WTC11 (cell line): ENCODE measurements around the gene UNC5A. TPM values are rescaled to one million over a fixed set of nuclear protein-coding genes. Genes with fewer than 3 reads are reported as not detected.

ENCODE experiments used
- ATAC-seq: fragments of 200-7000 bp; cut with Tn5 transposase; 2 replicates; pipeline ENCODE4 v1.10.0; 2021; ENCODE audit warnings: mild to moderate bottlenecking, moderate library complexity
- CTCF ChIA-PET: fragments of 300-600 bp; sonication (Branson Sonifier 250); formaldehyde crosslinking; loops from one replicate; lab custom pipeline; 2021; ENCODE audit warnings: antibody characterized with exemption; lab: Charles Lee
- POLR2A ChIA-PET: fragments of 350-600 bp; sonication (Branson Sonifier 250); formaldehyde crosslinking; loops from one replicate; lab custom pipeline; 2021; ENCODE audit warnings: antibody characterized with exemption; lab: Charles Lee
- DNase-seq: peaks from one replicate; pipeline ENCODE4 v3.0.0; 2021; ENCODE audit warnings: low spot score
- H3K27ac Mint-ChIP-seq: 2 replicates; pipeline ENCODE4 v1.8.0; 2021; ENCODE audit warnings: mixed read lengths
- H3K27me3 Mint-ChIP-seq: 2 replicates; pipeline ENCODE4 v1.8.0; 2021; ENCODE audit warnings: low read depth, mild to moderate bottlenecking, moderate library complexity, mixed read lengths
- H3K36me3 Mint-ChIP-seq: 2 replicates; pipeline ENCODE4 v1.8.0; 2021; ENCODE audit warnings: mixed read lengths
- H3K4me1 Mint-ChIP-seq: 2 replicates; pipeline ENCODE4 v1.8.0; 2022; ENCODE audit warnings: mixed read lengths
- H3K4me3 Mint-ChIP-seq: 2 replicates; pipeline ENCODE4 v1.8.0; 2021; ENCODE audit warnings: mild to moderate bottlenecking, moderate library complexity, mixed read lengths
- H3K9me3 Mint-ChIP-seq: 2 replicates; pipeline ENCODE4 v1.8.0; 2021; ENCODE audit warnings: mixed read lengths
- GABPB1 ChIP-seq: sonication (generic); formaldehyde crosslinking; IDR thresholded peaks from 2 replicates; pipeline ENCODE4 v1.8.1; 2023; ENCODE audit warnings: mild to moderate bottlenecking, missing genetic modification reagents
- JUN ChIP-seq: sonication (generic); formaldehyde crosslinking; IDR thresholded peaks from 2 replicates; pipeline ENCODE4 v1.8.0; 2023; ENCODE audit warnings: mild to moderate bottlenecking, missing genetic modification reagents
- NFATC4 ChIP-seq: fragments of 250-450 bp; sonication (Bioruptor Pico); IDR thresholded peaks from 2 replicates; pipeline ENCODE4 v1.9.0; 2021; ENCODE audit warnings: mild to moderate bottlenecking
- ZNF121 ChIP-seq: sonication (generic); formaldehyde crosslinking; IDR thresholded peaks from 2 replicates; pipeline ENCODE4 v1.8.0; 2023; ENCODE audit warnings: missing genetic modification reagents
- total RNA-seq: library from RNA; stranded (reverse); gene quantifications from 3 replicates; pipeline ENCODE4 v1.2.3, GENCODE V29; 2021
- TF ChIP-seq, protein P1 (sequence below): sonication (generic); formaldehyde crosslinking; IDR thresholded peaks from 2 replicates; pipeline ENCODE4 v1.8.0; 2022; ENCODE audit warnings: mild to moderate bottlenecking, missing genetic modification reagents
- TF ChIP-seq, protein P2 (sequence below): fragments of 250-450 bp; sonication (Bioruptor Pico); IDR thresholded peaks from 2 replicates; pipeline ENCODE4 v1.8.0; 2021; ENCODE audit warnings: mild to moderate bottlenecking
- TF ChIP-seq, protein P3 (sequence below): sonication (generic); formaldehyde crosslinking; conservative IDR thresholded peaks from 2 replicates; pipeline ENCODE4 v1.8.1; 2023; ENCODE audit warnings: mild to moderate bottlenecking, low read depth, missing genetic modification reagents, moderate library complexity
- TF ChIP-seq, protein P4 (sequence below): sonication (generic); formaldehyde crosslinking; IDR thresholded peaks from 2 replicates; pipeline ENCODE4 v1.8.1; 2023; ENCODE audit warnings: mild to moderate bottlenecking, missing genetic modification reagents, borderline replicate concordance

Gene UNC5A
- total RNA-seq, 1 experiment from 2014 or later = 10.2 TPM

DNA sequence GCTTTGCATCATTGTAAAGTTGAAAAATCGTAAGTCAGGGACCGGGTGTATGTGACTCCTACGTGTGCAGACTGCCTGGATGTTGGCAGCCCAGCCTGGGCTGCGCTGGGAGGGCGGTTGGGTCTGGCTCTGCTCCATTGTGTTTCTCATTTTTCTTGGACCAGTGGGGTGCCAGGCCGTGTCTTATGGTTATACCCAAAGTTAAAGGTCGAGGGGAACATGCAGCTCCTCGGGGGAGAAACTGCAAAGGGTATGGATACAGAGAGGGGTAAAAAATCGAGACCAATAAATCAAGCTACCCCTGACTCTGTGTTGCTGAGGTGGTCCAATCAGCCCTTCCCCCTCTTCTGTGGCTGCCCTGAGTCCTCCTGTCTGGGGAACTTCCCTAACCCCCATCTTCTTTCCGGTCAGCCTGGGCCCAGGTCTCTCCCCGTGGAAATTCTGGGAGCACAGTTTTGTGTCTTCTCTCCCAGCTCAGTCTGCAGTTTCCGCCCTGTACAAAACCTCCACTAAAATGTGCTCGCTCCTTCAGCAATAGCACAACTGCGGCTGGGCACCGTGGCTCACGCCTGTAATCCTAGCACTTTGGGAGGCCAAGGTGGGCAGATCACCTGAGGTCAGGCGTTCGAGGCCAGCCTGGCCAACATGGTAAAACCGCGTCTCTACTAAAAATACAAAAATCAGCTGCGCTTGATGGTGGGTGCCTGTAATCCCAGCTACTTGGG is 34.1 kb upstream of the UNC5A start (continued):
- no peak for TF ChIP-seq NFATC4 (CRISPR knock-in tag)
- TF ChIP-seq, protein P1, sequence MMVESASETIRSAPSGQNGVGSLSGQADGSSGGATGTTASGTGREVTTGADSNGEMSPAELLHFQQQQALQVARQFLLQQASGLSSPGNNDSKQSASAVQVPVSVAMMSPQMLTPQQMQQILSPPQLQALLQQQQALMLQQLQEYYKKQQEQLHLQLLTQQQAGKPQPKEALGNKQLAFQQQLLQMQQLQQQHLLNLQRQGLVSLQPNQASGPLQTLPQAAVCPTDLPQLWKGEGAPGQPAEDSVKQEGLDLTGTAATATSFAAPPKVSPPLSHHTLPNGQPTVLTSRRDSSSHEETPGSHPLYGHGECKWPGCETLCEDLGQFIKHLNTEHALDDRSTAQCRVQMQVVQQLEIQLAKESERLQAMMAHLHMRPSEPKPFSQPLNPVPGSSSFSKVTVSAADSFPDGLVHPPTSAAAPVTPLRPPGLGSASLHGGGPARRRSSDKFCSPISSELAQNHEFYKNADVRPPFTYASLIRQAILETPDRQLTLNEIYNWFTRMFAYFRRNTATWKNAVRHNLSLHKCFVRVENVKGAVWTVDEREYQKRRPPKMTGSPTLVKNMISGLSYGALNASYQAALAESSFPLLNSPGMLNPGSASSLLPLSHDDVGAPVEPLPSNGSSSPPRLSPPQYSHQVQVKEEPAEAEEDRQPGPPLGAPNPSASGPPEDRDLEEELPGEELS = no peak
- TF ChIP-seq, protein P2, sequence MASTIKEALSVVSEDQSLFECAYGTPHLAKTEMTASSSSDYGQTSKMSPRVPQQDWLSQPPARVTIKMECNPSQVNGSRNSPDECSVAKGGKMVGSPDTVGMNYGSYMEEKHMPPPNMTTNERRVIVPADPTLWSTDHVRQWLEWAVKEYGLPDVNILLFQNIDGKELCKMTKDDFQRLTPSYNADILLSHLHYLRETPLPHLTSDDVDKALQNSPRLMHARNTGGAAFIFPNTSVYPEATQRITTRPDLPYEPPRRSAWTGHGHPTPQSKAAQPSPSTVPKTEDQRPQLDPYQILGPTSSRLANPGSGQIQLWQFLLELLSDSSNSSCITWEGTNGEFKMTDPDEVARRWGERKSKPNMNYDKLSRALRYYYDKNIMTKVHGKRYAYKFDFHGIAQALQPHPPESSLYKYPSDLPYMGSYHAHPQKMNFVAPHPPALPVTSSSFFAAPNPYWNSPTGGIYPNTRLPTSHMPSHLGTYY = no peak
- TF ChIP-seq, all 79 proteins: peak for 0

DNA sequence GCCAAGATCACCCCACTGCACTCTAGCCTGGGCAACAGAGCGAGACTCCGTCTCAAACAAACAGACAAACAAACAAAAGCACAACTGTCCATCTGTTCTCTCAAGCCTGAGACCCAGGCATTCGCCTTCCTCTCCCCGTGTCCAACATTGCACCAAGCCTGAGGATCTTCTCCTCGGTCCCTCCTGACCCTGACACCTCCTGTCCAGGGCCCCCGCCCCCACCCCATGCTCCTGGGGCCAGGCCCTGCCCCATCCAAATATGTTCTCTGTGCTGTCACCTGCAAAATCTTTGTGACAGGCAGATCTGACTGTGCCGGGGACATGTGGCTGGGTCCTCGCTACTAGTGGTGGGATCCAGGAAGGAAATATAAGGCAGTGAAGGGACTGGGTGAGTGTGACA is 33.4 kb upstream of the UNC5A start:
- DNase-seq (no peak), ATAC-seq (no peak)
- H3K36me3 Mint-ChIP-seq = peaks cover under 1% of the 10 kb centered on the region; the same call in 1 of the 2 replicates
- H3K4me1 Mint-ChIP-seq = peaks cover 27% of the 10 kb centered on the region
- no peak overlapping the region for H3K4me3 Mint-ChIP-seq
- peak; percentile 37; the same call in 1 of the 2 replicates for TF ChIP-seq ZNF121 (CRISPR knock-in tag)
- TF ChIP-seq, protein P3, sequence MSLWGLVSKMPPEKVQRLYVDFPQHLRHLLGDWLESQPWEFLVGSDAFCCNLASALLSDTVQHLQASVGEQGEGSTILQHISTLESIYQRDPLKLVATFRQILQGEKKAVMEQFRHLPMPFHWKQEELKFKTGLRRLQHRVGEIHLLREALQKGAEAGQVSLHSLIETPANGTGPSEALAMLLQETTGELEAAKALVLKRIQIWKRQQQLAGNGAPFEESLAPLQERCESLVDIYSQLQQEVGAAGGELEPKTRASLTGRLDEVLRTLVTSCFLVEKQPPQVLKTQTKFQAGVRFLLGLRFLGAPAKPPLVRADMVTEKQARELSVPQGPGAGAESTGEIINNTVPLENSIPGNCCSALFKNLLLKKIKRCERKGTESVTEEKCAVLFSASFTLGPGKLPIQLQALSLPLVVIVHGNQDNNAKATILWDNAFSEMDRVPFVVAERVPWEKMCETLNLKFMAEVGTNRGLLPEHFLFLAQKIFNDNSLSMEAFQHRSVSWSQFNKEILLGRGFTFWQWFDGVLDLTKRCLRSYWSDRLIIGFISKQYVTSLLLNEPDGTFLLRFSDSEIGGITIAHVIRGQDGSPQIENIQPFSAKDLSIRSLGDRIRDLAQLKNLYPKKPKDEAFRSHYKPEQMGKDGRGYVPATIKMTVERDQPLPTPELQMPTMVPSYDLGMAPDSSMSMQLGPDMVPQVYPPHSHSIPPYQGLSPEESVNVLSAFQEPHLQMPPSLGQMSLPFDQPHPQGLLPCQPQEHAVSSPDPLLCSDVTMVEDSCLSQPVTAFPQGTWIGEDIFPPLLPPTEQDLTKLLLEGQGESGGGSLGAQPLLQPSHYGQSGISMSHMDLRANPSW (CRISPR knock-in tag) = no peak
- H3K9me3 Mint-ChIP-seq = peaks cover 11% of the 10 kb centered on the region
- no peak overlapping the region for H3K27ac Mint-ChIP-seq
- CTCF ChIA-PET = interaction anchor here (0.9 to 1.2 kb wide), 2 partner anchors 17 to 32 kb away, joined by 3 to 7 read pairs; no protein-coding TSS in a partner anchor
- H3K27me3 Mint-ChIP-seq = 0 out of 2 replicates have a peak, but pooled peaks cover under 1% of the 10 kb centered on the region
- POLR2A ChIA-PET = no interaction called here

DNA sequence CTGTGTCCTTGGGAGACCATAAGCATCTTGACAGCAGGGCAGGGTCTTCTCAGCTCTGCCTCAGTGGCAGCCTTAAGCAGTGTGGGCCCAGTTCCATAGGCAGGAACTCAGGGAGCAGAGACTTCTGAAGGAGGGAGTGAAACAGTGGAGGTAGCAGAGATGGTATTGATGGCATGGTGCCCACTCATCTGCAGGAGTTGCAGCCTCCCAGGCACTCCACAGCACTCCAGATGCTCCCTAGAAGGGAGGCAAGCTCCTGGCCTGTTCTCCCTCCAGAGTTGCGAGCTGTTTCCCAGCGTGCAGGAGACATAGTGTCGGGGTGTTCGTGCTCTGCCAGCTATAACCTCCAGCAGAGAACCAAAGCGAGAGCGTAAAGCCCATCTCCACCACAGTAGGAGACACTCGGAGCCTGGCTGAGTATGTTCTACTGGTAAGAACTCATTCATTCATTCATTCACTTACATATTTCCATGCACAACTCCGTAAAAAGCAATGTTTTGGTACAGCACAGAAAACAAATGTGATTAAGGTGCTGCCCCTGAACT is 31.4 kb upstream of the UNC5A start:
- ATAC-seq = no peak
- H3K27me3 Mint-ChIP-seq = no peaks in the 10 kb centered on the region
- H3K4me1 Mint-ChIP-seq = peaks cover 27% of the 10 kb centered on the region
- ChIA-PET CTCF (interaction anchor here (1.4 kb wide), 1 partner anchor 118 kb away, joined by 5 read pairs; no protein-coding TSS in a partner anchor), POLR2A (no interaction called here)
- H3K4me3 Mint-ChIP-seq = no peak overlapping the region
- TF ChIP-seq JUN (CRISPR knock-in tag) (no peak), GABPB1 (no peak)
- TF ChIP-seq, protein P4, sequence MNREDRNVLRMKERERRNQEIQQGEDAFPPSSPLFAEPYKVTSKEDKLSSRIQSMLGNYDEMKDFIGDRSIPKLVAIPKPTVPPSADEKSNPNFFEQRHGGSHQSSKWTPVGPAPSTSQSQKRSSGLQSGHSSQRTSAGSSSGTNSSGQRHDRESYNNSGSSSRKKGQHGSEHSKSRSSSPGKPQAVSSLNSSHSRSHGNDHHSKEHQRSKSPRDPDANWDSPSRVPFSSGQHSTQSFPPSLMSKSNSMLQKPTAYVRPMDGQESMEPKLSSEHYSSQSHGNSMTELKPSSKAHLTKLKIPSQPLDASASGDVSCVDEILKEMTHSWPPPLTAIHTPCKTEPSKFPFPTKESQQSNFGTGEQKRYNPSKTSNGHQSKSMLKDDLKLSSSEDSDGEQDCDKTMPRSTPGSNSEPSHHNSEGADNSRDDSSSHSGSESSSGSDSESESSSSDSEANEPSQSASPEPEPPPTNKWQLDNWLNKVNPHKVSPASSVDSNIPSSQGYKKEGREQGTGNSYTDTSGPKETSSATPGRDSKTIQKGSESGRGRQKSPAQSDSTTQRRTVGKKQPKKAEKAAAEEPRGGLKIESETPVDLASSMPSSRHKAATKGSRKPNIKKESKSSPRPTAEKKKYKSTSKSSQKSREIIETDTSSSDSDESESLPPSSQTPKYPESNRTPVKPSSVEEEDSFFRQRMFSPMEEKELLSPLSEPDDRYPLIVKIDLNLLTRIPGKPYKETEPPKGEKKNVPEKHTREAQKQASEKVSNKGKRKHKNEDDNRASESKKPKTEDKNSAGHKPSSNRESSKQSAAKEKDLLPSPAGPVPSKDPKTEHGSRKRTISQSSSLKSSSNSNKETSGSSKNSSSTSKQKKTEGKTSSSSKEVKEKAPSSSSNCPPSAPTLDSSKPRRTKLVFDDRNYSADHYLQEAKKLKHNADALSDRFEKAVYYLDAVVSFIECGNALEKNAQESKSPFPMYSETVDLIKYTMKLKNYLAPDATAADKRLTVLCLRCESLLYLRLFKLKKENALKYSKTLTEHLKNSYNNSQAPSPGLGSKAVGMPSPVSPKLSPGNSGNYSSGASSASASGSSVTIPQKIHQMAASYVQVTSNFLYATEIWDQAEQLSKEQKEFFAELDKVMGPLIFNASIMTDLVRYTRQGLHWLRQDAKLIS (CRISPR knock-in tag) = no peak
- H3K27ac Mint-ChIP-seq = no peak overlapping the region
- no peaks in the 10 kb centered on the region for H3K9me3 Mint-ChIP-seq
- no peak for DNase-seq
- H3K36me3 Mint-ChIP-seq = no peaks in the 10 kb centered on the region
